COLO829 (cell line): ENCODE measurements around the gene TMEM183A.

Source experiments
- DNase-seq: peaks from one replicate; pipeline ENCODE4 v3.0.0; 2012; ENCODE audit warnings: low spot score

Gene TMEM183A

DNA sequence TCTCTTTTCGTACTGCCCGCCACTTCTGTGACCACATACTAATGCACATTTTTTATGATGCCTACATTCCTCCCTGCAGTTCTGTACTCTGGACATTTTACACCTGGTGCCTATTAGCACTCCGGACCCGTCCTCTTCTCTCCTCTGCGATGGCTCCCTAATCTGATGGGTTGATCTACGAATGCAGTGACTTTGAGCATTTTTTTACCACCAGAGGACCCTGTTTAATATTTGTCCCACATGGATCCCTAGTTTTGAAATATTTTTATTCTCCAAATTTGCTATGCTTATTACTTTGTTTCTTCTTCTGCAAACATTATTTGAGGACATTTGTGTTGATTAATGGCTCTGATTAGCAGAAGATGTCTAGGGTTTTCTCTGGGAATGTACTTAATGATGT, 24.3 kb downstream of the TMEM183A start:
- no peak for DNase-seq

GRCh38 chr1:203033287-203033686, 26.1 kb downstream of the TMEM183A start:
- DNase-seq: no peak

- no peak for DNase-seq
Observed at GRCh38 chr1:203033917-203034316, 26.7 kb downstream of the TMEM183A start.

DNA sequence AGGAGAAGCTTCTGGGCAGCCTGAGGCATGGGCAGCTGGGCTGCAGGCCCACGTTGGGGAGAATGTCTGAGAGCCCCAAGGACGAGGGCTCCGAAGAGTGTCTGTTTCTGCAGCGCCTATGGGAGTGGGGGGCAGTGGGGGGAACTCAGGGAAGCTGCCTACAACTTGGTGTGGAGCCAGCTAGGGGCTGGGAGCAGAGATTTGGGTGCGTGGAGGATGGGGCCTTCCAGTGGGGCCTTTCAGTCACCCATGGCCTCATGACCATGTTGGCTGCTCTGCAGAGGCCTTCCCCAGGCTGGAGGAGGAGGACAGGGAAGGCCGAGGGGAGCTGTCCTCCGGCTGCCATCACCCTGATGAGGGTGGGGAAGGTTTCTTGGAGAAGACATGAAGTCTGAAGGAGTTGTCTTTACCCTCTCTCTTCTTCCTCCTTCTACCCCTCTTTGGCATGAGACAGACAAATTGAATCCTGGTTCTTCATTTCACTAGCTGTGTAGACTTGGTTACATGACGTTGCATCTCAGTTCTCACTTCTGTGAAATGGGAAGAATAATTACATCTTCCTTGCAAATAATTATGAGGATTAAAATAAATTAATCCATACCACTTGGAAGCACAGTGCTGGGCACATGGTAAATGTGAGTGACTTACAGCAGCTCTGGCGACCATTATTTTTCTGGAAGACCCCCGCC, 27.4 kb downstream of the TMEM183A start:
- no peak for DNase-seq

- no peak for DNase-seq
Observed at GRCh38 chr1:203035111-203036000, 28.2 kb downstream of the TMEM183A start.

DNA sequence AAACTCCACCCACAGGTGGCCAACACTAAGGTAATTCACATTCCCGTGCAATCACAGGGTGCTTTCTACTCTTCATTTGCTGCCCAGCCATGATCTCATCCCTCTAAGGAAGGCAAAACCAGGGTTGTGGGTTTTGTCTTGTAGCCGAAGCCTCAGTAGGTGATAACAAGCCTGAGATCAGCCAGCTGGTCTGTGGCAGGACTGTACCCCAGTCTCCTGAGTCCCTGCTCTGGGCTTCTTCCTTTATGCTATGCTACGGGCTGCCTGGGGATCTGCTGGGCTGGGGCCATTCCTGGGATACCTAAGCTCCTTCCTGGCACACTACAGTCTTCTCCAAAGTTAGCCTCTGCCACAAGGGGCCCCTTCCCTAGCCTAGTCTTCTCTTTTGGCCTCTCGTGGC, 29.0 kb downstream of the TMEM183A start:
- DNase-seq: no peak

- DNase-seq: no peak
Observed at GRCh38 chr1:203036537-203036936, 29.4 kb downstream of the TMEM183A start.

GRCh38 chr1:203037509-203038190, 30.5 kb downstream of the TMEM183A start:
- DNase-seq: no peak

- DNase-seq: no peak
Observed at GRCh38 chr1:203038217-203038741, 31.1 kb downstream of the TMEM183A start.

DNA sequence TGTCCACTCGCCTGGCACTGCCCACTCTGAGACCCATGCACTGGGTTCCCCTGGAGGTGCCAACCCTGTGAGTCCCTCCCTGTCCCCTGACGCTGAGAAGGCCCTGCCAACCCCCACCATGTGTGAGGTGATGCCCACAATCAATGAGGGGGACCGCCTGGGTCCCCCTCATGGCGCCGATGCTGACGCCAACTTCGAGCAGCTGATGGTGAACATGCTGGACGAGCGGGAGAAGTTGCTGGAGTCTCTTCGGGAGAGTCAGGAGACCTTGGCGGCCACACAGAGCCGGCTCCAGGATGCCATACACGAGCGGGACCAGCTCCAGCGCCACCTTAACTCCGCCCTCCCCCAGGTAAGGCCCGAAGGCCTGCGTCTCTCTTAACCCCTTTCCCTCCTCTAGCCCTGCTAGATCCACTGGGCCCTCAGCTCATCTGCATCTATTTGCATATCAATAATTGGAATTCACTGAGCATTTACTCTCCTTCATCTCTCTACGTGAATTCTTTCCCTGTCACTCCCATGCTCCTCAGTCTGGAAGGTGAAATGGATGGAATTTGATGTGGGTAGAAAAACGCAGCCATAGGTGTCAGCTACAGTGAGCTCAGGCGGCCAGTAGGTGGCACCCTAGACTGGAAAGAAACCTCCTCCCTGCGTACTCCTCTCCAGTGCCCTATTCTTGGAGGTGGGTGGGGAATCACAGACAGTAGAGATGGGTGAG, 31.9 kb downstream of the TMEM183A start:
- peak; percentile 87 for DNase-seq

DNA sequence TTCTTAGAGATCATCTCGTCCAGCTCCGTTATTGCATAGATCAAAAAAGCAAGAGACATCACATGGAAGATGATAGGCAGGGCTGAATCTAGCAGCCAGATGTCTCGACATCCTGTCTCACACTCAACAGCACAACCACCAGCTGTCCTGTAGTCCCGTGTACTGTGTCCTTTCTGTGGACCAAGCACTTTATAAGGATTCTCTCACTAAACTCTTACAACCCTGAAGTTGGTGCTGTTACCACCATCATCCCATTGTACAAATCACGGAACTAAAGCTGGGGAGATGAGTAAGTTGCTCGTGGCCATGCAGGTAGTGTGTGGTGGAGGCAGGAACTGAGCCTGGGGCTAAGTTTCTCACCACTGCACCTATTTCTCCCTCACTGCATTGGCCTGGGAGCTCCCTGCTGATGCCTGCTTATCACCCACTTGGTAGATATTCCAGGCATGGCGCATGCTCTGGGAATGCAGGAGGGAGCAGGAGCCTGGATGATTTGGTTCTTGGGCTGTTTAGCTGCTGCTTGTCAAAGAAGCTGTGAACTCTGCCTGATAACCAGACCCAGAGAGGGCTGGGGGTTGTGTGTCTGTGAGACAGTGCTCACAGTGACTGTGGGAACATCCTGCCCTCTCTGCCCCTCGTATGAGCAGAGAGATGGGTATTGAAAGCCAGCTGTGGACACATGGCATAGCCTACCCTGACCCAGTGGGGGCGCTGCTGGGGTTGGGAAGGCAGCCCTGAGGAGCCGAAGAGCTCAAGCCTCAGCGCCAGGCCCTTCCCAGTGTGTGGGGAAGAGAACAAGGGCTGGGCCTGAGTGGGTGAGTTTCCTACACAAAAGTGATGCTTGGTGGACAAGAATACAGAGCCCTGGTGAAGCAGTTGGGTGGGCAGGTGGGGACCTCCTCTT, 32.7 kb downstream of the TMEM183A start:
- no peak for DNase-seq

DNA sequence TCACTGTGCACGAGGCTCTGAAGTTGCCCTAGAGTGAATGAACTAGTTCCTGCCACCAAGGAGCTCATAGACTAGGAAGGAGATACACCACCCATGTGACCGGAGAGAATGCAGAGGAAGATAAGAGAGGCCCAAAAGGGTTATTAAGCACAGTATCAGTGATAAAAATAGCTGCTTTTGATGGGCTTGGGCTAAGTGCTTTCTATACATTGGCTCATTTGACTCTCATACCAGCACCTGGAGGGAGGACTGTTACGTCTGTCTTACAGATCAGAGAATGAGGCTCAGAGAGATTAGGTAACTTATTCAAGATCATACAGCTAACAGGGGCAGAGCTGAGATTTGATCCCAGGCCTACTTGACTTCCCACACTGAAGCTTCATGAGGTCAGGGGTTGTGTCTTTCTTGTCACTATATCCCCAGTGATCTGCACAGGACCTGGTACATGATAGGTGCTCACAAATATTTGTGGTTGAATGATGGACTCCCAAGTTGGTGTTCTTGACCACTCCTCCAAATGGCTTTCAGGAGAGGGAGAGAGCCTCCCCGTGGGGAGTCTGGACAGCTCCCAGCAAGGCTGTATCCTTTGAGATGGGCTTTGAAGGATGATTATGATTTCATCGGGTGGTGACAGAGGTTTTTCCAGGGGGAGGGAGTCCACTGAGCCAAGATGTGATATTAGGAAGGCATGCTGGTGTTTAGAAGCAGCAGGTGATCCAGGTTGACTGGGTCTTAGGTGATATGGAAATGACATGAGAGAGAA, 33.5 kb downstream of the TMEM183A start:
- no peak for DNase-seq

- DNase-seq: no peak
Observed at GRCh38 chr1:203041351-203041932, 34.3 kb downstream of the TMEM183A start.

- no peak for DNase-seq
Observed at GRCh38 chr1:203043830-203044545, 36.8 kb downstream of the TMEM183A start.

- no peak for DNase-seq
Observed at GRCh38 chr1:203044546-203045250, 37.5 kb downstream of the TMEM183A start.

DNA sequence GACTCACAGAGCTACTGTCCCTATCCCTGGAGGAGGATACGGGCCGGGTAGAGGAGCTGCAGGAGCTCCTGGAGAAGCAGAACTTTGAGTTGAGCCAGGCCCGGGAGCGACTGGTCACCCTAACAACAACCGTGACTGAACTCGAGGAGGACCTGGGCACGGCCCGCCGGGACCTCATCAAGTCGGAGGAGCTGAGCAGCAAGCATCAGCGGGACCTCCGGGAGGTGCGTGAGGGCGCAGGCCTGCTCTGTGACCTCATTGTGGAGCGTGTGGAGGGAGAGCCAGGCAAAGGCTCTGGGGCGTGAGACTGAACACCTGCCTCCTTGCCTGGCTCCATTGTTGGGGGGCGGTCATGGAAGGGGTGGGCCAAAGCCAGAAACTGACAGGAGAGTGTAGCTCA, 38.2 kb downstream of the TMEM183A start:
- DNase-seq: no peak

DNA sequence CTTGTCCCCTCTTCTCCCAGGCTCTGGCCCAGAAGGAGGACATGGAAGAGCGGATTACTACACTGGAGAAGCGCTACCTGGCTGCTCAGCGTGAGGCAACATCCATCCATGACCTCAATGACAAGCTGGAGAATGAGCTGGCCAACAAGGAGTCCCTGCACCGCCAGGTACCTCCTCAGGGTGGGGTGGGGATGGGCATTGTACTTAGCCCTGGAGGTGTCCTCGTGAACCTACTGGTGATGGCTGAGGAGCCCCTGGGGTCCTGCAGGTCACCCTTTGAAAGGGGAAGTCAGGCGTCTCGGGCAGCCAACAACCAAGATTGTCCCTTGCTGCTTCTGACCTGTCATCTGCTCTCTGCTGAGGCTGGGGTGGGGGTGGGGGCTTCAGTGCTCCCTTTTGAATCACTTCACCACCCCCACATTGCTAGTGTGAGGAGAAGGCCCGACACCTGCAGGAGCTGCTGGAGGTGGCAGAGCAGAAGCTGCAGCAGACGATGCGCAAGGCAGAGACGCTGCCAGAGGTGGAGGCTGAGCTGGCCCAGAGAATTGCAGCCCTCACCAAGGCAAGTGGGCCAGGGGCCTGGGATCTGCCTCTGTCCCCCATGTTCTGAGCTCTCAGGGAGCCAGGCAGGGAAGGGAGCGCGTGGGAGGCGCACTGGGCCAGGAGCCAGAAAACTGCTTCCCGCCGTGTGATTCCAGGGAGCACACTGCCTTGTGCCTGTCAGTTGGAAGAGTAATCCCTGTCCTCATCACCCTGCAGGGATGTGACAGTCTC, 38.8 kb downstream of the TMEM183A start:
- no peak for DNase-seq
